AG04449 (cell line): Measurements from ENCODE around the gene FANCC.
"Not testable (repeated sequence)": the region's sequence is repeated elsewhere in the genome, so short reads cannot be mapped to it uniquely, and the experiment has no call there.

Experiments used
- CTCF ChIA-PET: fragments of 350-600 bp; formaldehyde crosslinking; extraction: SDS; loops from one replicate; lab custom pipeline; 2021; ENCODE audit warnings: antibody characterized with exemption; lab: Yijun Ruan, JAX
- POLR2A ChIA-PET: fragments of 400-600, 350-600 bp; formaldehyde crosslinking; extraction: SDS; loops from one replicate; lab custom pipeline; 2020; ENCODE audit warnings: antibody characterized with exemption, inconsistent platforms; lab: Yijun Ruan, JAX
- DNase-seq: peaks from one replicate; pipeline ENCODE4 v3.0.0-alpha.2; 2010; ENCODE audit warnings: low read depth, low spot score
- H3K4me3 ChIP-seq: 2 replicates; pipeline ENCODE4 v1.5.1; 2011; ENCODE audit warnings: low read depth, mild to moderate bottlenecking, control low read depth, low read length
- CTCF ChIP-seq: IDR thresholded peaks from one replicate; pipeline ENCODE4 v1.5.1; 2011; ENCODE audit warnings: mild to moderate bottlenecking, moderate library complexity, low read length, control low read depth, inconsistent platforms; ENCODE audit not compliant: insufficient read depth; ENCODE audit errors: missing control alignments

FANCC gene

GRCh38 chr9:95333426-95333825, 15.9 kb upstream of the FANCC start:
- ChIA-PET CTCF (interaction anchor here (1.3 kb wide), 1 partner anchor 8 kb away, joined by 5 read pairs; no protein-coding TSS in a partner anchor), POLR2A (no interaction called here)
- H3K4me3 ChIP-seq = no peak overlapping the region
- TF ChIP-seq CTCF = no peak
- no peak for DNase-seq

GRCh38 chr9:95332860-95333259, 15.4 kb upstream of the FANCC start:
- DNase-seq = no peak
- H3K4me3 ChIP-seq = no peak overlapping the region
- TF ChIP-seq CTCF = no peak
- ChIA-PET CTCF (interaction anchor here (1.3 kb wide), 1 partner anchor 9 kb away, joined by 5 read pairs; no protein-coding TSS in a partner anchor), POLR2A (no interaction called here)

- POLR2A ChIA-PET = no interaction called here
- H3K4me3 ChIP-seq = no peak overlapping the region
- CTCF ChIA-PET = no interaction called here
- TF ChIP-seq CTCF = no peak
- DNase-seq = no peak
These were observed 13.4 kb upstream of the FANCC start for GRCh38 chr9:95330720-95331404.

- CTCF ChIA-PET, DNase-seq, POLR2A ChIA-PET, H3K4me3 ChIP-seq: not testable (repeated sequence)
These were observed 11.6 kb upstream of the FANCC start for GRCh38 chr9:95329061-95329460.

GRCh38 chr9:95327239-95327865, 9.8 kb upstream of the FANCC start:
- H3K4me3 ChIP-seq = no peak overlapping the region
- no peak for TF ChIP-seq CTCF
- no peak for DNase-seq
- ChIA-PET POLR2A (no interaction called here), CTCF (interaction anchor here (1.5 kb wide), 2 partner anchors 9 to 14 kb away, joined by 5 read pairs; no protein-coding TSS in a partner anchor)

- DNase-seq = no peak
- ChIA-PET POLR2A (no interaction called here), CTCF (interaction anchor here (1.0 kb wide), 1 partner anchor 11 kb away, joined by 3 read pairs; no protein-coding TSS in a partner anchor)
- H3K4me3 ChIP-seq = no peak overlapping the region
- no peak for TF ChIP-seq CTCF
These were observed 7.7 kb upstream of the FANCC start for GRCh38 chr9:95325221-95325620.
